GM18507 (cell line): ENCODE measurements around the gene PFKP.

ENCODE experiments used
- DNase-seq: peaks from one replicate; pipeline ENCODE4 v3.0.0; 2011; ENCODE audit warnings: low read depth; ENCODE audit not compliant: insufficient read length; ENCODE audit errors: extremely low spot score
- FAIRE-seq: peaks from 2 replicates; lab custom pipeline; 2011; peaks lifted over from hg19 to GRCh38; lab: Jason Lieb, UNC

Gene PFKP

DNA sequence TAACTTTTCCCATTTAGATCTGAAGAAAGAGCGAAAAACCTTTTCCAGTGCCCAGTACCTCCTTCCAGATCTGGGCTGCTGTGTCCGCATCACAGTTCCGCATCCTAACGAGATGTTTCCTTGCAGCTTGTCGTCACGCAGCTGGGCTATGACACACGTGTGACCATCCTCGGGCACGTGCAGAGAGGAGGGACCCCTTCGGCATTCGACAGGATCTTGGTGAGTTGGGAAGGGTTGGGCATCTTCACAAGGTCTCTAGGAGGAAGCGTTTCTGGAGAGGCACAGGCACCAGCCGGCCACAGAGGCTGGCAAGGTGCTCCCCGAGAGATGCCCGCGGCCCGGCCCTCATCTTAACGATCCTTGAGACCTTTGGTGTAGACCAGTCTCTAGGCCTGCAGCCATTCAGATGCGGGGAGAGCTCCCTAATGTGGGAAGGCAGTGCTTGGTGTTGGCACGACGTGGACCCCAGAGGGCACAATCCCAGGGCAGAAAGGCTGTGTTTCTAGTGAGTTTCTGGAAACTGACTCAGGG, 41.3 kb downstream of the PFKP start:
- DNase-seq (no peak), FAIRE-seq (no peak)

DNA sequence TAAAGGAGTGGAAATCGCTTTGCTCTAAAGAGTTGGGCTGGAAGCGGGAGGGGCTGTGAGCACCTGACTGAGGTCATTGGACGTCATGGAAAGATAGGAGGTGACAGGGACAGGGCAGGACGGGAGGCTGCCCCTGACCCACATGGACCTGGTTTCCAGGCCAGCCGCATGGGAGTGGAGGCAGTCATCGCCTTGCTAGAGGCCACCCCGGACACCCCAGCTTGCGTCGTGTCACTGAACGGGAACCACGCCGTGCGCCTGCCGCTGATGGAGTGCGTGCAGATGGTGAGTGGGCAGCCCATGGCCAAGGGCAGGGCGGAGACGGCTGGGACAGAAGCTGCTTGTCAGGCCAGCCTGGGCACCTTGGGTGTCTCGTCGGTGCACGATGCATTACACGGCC, 41.8 kb downstream of the PFKP start:
- FAIRE-seq (no peak), DNase-seq (no peak)

DNA sequence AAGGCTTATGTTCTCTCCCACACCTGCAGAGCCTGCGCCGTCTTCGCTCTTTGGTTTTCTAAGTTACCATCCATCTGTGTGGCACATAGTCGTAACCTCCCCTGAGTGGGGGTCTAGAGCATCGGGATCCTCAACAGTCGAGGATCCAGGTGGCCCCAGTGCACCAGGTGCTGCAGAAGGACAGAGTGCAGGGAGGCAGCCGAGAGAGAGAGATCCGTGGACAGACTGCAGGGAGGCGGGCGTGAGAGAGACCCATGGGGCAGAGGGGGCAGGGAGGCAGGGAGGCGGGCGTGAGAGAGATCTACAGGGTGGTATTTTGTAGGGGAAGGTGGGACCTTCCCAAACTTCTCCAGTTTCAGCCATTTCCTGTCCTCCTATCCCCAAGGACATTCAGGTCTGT, 42.3 kb downstream of the PFKP start:
- DNase-seq (no peak), FAIRE-seq (no peak)

DNA sequence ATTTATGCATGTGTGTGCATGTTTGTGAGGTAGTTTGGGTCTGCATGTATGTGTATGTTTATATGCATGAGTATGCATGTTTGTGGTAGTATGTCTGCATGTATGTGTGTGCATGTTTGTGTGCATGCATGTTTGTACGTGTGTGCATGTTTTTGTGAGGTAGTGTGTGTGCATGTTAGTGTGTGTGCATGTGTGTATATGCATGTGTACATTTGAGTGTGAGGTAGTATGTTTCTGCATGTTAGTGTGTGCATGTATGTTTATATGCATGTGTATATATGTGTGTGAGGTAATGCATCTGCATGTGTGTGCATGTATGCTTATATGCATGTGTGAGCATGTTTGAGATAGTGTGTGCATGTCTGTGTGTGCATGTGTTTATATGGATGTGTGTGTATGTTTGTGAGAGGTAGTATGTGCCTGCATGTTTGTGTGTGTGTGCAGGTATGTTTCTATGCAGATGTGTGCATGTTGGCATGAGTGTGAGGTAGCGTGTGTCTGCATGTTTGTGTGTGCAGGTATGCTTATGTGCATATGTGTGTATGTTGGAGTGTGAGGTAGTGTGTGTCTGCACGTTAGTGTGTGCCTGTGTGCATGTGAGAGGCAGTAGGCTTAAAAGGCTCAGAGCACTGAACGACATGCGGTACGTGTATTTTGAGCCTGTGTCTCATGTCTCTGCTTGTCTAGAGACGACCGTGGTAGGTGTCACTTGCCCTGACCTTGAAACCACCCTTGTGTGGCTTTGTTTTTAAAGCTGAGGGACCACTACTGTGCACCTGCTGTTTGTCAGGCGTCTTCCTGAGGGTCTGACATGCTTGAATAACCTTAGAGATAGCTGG, 43.7 kb downstream of the PFKP start:
- FAIRE-seq (no peak), DNase-seq (no peak)

DNA sequence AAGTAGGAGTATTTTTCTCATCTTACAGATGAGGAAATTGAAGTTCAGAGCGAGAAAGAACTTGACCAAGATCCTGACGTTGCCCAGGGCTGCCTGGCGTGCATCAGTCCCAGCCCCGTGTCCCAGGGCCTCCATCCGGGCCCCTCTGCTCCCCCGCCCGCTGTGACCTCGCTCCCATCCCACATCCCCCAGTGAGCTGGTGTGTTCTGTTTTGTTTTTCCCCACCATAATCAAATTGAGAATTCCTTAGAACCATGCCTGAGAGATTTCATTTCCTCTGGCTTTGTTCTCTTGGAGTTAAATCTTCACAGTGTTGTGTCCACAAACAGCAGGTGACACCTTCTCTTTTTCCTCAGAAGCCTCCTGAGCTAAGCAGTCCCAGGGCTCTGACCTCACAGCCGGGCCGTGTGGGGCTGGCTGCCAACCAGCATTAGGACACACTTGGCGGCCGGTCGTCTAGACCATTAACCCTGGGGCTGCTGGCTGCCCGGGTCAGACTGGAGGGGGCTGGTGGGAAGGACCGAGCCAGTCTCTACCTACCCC, 44.3 kb downstream of the PFKP start:
- FAIRE-seq, result no peak

DNA sequence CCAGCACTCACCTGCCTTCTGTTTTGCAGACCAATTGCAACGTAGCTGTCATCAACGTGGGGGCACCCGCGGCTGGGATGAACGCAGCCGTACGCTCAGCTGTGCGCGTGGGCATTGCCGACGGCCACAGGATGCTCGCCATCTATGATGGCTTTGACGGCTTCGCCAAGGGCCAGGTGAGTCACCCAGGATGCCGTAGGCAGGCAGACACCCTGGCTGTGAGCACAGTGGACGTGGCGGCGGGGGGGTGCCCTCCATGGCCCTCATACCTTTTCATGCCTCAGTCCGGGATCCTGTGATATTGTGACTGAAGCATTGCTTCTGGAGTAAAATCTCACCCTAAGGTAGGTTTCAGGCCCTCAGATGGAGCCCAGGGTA, 46.0 kb downstream of the PFKP start:
- DNase-seq (no peak), FAIRE-seq (no peak)

More for the DNA sequence above, 44.3 kb downstream of the PFKP start:
- DNase-seq, result no peak

DNA sequence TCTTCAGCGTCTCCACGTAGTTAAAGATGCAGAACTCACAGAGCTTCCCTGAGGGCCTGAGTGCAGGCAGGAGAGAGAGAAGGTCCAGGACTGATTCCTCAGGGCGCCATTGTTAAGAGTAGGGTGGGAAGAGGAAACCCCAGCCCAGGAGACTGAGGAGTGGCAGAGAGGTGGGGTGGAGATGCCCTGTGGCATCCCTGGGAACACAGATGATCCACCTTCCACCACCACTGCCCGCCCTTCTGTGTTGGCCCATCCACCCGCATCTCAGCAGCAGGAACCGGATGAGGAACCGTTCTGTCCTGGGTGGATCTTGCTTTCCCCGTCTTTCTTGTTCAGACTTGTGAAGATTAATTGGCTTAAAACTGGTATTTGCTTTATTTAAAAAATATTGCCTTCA, 48.3 kb downstream of the PFKP start:
- DNase-seq, result no peak

DNA sequence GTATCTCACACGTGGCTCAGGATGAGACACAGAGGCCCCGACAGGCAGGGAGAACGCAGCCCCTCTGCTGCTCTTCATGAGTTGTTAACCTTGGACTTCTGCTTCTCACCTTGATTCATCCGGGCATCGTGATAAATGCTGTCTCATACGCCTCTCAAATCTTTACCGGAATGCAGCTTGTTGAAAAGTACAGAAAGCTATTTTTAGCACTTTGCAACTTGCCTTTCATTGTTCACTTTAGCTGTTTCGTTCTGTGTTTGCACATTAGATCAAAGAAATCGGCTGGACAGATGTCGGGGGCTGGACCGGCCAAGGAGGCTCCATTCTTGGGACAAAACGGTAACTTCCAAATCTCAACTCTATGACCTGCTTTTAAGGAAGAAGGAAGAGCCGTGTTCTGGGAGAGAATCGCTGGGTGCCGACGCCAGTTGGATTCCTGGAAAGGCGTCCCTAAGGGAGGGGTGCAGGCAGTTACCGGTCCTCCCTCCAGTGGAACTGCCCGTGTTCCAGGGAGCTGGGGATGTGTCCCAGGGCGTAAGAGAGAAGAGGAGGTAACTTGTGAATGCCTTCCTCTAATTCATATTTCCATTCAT, 49.3 kb downstream of the PFKP start:
- DNase-seq, result no peak
- FAIRE-seq, result no peak

More for the DNA sequence above, 48.3 kb downstream of the PFKP start:
- no peak for FAIRE-seq

DNA sequence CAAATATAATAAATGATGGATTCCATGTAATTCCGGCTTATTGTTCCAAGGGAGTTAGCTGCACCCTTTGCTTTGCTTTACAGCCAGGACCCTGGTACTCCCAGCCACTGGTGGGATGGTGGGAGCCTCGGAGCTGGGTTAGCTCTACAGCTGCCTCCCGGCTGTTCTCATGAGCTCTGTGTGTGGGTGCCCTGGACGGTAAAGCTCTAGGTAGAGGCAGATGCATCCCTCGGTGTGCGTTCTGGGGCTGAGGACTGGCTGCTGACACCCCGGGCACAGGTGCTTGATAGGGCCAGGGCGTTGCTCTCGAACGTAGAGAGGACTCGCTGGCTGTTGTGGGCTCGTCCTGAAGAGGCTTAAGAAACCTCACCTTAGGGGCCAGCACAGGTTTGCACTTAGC, 50.1 kb downstream of the PFKP start:
- no peak for DNase-seq
- no peak for FAIRE-seq

DNA sequence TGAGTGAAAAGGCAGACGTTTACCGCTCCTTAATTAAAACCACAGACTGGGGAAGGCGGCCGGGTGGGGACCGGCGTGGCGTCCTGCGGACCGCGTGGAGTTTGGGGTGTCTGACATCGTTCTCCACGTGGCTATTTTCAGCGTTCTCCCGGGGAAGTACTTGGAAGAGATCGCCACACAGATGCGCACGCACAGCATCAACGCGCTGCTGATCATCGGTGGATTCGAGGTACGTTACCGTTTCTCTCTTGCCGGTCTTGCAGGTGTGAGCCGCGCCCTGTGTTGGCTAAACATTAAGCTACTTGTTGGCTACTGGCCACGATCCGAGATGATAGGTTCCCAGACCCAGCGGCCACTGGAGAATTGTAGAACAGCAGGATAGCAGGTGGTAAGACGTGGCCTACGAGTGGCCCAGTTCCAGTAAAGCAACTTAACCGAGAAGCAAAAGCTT, 51.3 kb downstream of the PFKP start:
- no peak for DNase-seq
- no peak for FAIRE-seq

DNA sequence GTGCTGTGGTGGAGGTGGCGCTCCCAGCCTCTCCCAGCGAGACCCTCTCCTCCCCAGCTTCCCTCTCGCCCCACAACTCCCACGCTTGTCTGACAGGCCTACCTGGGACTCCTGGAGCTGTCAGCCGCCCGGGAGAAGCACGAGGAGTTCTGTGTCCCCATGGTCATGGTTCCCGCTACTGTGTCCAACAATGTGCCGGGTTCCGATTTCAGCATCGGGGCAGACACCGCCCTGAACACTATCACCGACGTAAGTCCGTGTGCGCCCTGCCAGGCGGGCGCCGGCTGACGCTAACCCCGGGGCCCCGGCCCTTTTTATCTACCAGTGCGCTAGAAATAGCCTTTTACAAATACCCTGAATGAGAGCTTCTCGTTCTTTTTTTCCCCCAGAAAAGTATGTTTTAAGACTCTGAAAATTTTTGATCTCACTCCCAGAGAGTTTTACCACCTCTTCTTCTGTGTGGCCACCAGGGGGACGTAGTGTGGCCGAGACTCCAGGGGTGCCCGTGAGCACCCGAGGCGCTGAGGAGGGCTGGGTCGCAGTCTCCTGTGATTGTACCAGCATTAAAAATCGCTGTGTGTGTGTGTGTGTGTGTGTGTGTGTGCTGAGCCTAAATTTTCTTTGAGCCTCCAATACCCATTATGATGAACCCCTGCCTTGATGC, 52.6 kb downstream of the PFKP start:
- DNase-seq (no peak), FAIRE-seq (no peak)

DNA sequence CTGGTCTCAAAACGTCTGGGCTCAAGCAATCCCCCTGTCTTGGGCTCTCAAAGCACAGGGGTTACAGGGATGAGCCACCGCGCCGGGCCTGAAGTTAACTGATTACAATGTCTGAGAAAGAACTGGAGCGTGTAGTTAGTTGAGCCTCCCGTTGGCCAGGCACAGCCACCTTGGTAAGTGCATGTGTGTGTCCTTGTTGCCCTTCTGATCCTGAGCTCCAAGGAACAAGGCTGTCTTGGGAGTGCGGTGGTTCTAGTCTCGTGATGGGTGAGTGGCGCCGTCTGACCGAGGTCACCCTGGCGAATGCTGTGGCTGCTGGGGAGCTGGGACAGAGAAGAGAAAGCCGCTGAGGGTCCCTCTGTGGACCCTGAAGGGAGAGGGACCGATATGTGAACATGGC, 54.7 kb downstream of the PFKP start:
- DNase-seq (no peak), FAIRE-seq (no peak)

DNA sequence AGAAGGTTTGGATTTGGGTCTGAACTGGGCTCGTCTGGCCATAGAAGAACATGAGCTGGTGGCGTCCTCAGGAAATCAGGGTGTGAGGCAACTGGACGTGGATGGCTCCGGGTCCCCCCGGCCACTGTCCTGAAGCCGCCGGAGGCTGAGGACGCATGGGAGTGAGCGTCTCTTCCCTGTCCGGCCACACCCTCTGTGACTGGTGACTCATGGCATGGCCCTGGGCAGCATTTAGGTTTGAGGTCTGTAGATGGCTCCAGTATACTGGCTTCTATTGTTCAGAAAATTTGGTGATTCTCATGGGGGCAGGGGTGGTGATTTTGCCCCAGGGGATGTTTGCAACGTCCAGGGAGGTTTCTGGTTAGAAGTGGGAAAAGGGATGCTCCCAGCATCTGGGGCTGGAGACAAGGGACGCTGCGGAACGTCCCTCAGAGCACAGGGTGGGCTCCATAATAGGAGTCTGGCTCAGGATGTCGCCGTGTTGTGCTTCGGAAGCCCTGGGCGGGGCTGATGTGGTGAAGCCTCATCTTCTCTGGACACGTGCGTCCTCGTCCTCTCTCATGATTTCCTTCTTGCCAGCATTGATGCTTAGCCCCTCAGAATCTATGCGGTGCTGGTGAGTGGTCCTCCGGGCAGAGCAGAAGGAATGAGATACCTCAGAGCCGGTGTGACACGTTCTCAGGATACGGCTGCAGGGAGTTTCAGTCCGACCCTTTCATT, 55.3 kb downstream of the PFKP start:
- FAIRE-seq (no peak), DNase-seq (no peak)

DNA sequence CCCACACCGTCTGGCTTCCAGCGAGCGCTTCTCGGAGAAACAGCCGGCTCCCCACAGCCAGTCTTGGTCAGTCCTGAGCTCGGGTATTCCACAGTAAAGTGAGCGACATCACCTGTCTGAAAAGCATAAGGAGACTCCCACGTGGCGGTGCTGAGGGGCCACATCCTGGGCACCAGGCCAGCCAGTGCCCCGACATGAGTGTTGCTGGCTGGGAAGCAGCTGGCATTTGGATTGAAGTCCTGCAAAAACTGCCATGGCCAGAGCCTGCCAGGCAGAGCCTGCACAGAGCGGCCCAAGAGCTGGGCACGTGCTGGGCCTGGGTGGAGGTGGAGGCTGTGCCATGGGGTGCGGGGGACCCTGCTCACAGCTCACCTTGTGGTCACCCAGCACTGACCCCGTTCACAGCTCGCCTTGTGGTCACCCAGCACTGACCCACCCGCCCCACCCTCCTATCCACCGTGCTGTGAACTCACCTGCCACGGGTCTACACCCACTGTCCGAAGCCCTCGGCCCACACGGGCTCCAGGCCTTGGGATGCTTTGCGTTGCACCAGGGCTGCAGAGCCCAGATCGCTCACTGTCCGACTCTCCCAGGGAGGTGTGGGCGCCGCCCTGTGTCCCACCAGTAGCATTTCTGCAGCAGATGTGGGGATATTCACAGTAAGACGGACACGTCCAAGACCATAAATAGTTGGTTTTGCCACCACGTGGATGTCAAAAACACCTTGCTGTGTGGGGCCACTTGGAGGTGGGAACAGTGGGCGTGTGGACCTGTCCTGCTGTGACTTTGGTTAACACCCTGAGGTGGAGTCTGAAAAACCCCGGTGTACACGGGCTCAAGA, 56.4 kb downstream of the PFKP start:
- FAIRE-seq (no peak), DNase-seq (no peak)

DNA sequence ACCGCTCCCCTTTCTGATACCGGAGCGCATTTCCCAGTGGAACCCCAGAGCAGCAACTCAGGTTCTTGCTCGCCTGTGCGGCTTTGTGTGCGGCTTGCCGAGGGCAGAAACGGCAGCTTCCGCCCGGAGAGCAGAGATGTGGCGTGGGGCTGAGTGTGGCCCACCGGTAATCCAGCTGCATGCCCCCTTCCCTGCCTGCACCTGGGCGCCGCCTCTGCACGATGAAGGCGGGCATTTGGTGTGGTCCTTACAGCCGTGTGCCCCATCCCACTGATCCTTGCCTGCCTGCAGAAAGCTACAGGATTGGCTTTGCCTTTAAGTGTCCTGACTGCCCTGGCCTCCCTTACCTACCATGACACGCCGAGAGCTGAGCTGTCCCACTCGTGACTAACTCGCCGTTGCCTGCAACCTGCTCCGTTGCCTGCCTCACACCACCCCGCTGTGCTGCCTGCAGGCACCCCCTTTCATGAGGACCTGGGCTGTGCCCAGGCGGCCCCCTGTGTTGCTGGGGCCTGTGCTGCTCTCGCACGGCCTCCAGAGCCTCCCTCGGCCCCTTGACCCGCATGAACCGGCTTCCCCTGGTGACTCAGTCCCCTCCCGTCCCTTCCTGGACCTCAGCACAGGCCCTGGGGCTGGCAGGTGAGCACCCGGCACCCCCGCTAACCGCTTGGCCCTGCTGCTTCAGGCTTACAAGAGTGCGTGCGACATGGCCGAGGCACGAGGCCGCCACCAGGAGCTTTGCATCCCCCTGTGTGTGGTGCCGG, 57.2 kb downstream of the PFKP start:
- FAIRE-seq, result no peak
- DNase-seq, result no peak

DNA sequence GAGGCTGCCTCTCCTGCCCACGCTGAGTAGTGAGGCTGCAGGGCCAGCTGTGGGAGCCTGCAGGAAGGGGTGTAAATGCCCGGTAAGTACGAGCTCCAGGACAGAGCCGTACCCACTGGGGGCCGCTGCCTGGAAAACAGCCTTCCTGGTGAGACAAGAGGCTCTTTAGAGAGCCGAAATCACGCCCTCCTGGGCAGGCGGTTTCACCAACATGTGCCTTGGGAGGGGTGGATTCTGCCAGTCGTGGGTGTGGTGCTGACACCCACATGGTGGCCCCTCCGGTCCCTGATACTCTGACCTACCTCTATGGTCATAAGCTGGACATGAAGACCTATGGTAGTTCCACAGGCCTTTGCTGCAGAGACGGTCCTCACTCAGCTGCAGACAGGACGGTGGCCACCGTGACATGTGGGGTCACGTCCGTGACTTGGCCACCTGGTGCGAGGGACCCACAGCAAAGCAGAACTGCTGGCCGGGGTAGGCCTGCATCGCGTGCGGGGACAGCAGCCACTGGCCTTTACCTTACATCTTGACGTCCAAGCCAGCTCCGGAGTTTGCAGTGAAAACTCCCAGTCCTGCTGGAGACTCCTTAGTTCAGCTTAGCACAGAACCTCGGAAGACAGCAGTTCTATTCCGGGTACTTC, 58.3 kb downstream of the PFKP start:
- DNase-seq (no peak), FAIRE-seq (no peak)

DNA sequence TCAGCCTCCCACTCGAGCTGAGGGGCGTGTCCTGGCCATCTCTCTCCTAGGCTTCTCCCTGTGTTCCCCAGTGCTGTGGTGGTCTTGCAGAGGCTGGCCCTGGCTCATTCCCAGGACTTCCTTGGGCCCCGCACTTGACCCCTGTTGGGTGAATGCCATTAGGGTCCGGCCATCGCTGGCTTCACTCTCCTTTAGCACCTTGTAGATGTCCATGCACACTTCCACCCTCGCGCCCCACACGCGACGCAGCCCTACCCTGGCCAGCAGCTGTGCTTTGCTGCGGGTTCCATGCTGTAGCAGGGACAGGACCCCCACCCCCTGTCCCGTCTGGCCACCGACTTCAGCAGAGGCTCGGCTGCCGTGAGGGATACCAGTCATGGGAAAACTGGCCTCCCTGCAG, 58.9 kb downstream of the PFKP start:
- FAIRE-seq, result no peak

More for the DNA sequence above, 58.9 kb downstream of the PFKP start:
- no peak for DNase-seq
